GM19324 (cell line): Measurements from ENCODE around the gene PIK3C2B.

ENCODE experiments used
- ATAC-seq: cut with Tn5 transposase; IDR thresholded peaks from one replicate; pipeline ENCODE4 v1.9.1; 2021; ENCODE audit warnings: mild to moderate bottlenecking, moderate library complexity; ENCODE audit not compliant: unreplicated experiment, low FRiP score

The PIK3C2B gene

GRCh38 chr1:204463125-204464060 is 31.2 kb downstream of the PIK3C2B start:
- no peak for ATAC-seq

GRCh38 chr1:204462229-204462561 is 32.4 kb downstream of the PIK3C2B start:
- no peak for ATAC-seq

GRCh38 chr1:204461331-204462228 is 33.0 kb downstream of the PIK3C2B start:
- no peak for ATAC-seq

GRCh38 chr1:204460346-204460745 is 34.3 kb downstream of the PIK3C2B start:
- no peak for ATAC-seq

DNA sequence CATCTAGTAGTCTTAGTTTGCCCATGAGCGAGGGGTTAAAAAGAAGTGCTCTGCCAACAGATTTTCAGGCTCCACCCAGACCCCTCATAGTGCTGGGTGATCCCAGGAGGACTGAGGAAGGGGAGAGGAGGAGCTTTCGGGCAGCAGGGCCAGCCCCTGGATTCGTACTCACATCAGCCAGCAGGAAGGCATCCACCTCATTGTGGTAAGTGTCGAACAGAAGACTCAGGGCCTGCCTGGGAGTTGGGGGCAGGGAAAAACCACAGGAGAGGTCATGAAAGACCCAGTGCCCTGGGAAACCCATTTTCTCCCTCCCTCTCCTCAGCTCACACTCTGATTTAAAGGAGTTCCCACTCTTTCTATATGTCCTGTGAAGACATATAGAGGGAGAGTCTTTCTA is 34.9 kb downstream of the PIK3C2B start:
- ATAC-seq: no peak

- ATAC-seq: no peak
These were observed 36.9 kb downstream of the PIK3C2B start for GRCh38 chr1:204457666-204458065.

DNA sequence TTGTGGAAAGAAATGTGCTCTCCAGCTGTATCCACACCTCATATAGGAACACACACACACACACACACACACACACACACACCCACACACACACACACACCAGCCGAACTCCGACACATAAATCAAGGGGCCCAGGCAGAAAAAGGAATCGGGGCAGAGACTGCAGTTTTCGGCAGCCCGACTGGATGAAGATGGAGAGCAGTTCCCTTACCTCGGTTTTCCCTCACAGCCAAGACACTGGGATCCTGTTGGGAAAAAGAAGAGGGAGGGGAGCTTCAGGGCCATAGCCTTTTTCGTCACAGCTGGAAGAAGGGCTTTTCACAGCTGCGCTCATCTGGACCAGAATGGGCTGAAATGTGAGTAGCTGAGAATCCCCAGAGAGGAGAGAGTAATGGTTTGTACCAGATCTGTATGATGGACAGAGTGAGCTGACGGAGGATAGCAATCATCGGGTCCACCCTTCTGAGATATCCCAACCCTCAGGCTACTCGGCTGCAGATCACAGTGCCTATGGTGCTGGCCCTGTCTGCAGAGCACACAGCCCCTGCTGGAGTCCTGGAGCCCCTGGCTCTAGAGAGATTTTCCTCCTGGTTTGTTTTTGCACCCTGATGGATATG is 37.7 kb downstream of the PIK3C2B start:
- no peak for ATAC-seq

DNA sequence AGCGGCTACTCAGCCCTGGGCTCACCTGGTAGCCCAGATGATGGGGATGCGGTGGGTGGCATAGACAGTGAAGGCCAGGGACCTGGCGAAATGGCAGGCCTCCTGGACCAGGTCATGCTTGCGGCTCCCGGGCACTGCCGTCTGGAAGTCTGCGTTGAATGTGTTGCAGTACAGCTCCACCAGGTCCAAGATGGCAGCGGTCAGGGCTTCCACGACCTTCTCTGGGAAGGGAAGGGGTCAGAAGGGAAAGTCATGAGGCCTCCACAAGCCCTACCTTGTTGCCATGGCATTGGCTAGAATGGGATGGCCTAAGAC is 38.8 kb downstream of the PIK3C2B start:
- no peak for ATAC-seq

GRCh38 chr1:204455063-204455830 is 39.4 kb downstream of the PIK3C2B start:
- ATAC-seq: no peak

DNA sequence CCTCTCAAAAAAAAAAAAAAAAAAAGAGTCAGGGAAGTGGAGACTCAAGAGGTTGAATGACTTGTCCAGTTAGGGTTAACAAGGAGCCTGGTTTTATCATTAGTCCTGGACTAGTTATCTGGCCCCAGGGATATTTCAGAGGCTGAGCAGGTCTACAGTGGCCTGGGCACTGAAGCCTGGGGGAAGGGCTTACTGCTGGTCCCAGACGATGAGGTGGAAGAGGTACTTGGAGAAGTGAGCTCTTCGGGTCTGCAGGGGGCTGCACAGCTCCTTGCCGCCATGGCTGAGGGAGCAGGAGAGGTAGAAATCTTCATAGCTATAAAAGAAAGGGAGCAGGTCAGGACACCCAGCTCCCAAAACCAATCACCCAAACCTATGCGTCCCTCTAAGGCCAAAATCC is 40.1 kb downstream of the PIK3C2B start:
- no peak for ATAC-seq

DNA sequence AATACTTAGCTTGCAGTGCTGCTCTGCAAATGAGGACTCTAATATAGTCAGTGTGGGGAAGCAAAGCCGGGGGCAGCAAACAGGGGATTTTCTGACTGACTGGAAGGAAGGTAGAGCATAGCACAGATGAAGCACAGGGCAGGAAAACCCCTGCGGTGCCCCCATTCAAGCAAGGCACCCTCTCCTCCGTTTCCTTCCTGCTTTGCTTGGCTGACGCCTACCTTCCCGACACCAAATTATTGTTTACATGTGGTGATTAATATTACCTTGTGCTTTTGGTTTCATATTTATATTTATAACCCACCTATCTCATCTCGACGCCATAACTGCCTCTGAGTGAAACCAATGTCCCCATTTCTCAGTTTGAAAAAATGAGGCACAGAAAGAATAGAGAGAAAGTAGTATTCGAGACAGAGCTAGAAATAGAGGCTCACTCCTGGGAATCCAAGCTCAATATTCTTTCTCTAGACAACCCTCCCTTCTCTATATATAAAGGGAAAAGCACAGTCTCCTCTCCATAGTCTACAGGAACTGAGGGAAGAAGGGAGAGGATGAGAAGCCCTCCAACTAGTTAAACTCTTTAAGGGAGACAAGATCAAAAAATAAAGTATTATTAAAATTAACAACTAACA is 41.3 kb downstream of the PIK3C2B start:
- peak; percentile 61 for ATAC-seq

DNA sequence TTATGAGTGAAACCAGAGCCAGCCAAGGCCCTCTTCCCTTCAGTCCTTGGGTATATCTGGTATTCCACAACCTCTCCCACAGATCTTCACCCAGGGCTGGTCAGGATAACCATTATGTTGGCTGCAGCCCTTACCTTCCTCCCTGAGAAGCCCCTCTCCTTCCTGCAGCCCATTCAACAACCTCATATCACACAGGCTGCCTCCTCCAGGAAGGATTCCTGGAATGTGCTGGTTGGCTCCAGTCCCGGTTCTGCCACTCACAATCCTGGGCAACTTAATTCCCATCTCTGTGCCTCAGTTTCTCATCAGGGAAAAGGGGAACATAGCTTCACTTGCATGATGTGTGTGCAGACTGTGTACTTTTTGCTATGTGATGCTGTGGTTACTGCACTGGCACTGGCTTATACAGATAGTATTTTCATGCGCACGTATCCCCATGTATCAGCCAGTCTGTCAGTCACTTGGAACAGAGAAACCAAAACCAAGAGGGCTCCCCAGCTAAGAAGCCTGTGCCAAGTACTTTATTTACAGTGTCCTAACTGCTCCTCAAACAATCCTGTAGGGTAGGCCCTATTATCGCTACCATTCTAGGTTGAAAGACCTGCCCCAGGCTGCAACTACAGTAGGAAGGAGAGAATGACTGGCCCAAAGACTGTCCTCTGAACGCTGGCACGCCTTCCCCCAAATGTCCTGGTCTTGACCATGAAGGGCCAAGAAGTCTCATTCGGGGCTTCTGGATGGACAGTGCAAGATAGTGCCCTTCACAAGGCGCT is 43.1 kb downstream of the PIK3C2B start:
- no peak for ATAC-seq

GRCh38 chr1:204450461-204451257 is 43.9 kb downstream of the PIK3C2B start:
- ATAC-seq: no peak

GRCh38 chr1:204449678-204450280 is 44.8 kb downstream of the PIK3C2B start:
- no peak for ATAC-seq

GRCh38 chr1:204448991-204449677 is 45.5 kb downstream of the PIK3C2B start:
- no peak for ATAC-seq

GRCh38 chr1:204448344-204448964 is 46.2 kb downstream of the PIK3C2B start:
- no peak for ATAC-seq

DNA sequence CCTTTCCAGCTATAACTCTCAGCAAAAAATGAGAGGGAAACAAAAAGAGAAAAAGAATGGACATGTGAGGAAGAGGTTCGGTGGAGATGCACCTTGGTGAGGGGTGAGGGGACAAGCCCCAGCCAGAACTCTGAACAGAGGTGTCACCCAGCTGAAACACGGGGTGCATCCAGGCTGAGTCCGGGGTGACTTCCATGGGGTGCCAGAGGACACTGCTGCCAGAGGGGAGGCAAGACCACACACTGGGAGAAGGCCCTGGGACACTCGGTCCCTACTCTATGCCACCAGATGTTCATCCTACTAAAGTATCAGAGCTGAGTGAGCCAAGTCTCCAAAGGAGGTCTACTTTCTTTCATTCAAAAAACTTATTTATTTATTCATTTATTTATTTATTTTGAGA is 46.9 kb downstream of the PIK3C2B start:
- no peak for ATAC-seq
